ENCODE data around the gene HDAC4.
A peak's percentile ranks its signal among the peaks of the same experiment; 100 is the strongest.

Gene HDAC4

DNA sequence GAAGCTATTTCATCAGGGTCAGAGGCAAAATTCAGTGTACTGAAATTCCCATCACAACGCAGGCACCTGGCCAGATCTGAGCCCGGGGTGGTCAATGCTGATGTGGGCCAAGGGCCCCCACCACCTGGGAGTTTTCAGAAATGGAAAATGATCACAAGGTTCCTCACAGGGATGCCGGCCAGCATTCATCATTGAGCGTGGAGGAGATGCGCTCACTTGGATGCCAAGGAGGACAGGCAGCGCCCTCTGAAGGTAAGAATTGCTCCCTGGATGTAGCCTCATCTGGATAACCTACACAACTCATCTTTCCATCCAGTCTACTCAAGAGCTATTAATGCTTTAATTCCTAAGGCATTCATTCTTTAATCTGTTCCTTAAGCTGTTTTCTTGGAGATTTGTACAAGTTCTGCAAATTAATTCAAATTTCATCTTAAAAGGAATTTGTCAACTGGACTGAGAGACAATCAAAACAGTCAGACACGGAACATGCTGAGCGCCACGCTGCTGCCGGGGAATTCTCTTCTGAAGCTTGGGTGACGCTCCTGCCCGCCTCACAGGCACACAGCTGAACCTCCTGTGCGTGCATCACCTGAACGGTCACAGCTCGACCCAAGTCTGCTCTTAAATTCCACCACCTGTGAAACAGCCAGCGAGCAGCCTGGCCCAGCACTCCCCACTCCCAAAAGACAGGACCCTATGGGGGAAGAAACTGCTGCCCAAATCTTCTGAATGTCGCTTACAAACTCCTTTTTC lies 206.7 kb downstream of the HDAC4 start:
- DNase-seq: no peak

DNA sequence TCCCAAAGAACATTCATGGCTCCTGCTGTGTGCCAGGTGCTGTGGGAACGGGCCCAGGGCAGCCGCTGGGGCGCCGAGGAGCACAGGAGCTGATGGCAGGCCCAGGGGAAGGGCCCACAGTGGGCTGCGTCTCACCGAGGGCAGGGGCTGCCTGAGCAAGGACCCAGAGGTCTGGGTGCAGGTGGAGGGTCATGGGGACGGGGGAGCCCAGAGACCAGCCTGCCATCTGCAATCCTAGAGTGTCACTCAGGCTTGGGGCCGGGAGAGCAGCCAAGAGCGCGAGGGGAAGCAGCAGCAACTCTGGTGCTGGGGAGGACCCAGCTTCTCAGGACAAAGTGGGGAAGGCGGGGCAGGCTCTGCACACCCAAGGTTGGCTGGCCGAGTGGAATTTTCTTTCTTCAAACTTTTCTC lies 207.4 kb downstream of the HDAC4 start:
- DNase-seq: no peak

DNA sequence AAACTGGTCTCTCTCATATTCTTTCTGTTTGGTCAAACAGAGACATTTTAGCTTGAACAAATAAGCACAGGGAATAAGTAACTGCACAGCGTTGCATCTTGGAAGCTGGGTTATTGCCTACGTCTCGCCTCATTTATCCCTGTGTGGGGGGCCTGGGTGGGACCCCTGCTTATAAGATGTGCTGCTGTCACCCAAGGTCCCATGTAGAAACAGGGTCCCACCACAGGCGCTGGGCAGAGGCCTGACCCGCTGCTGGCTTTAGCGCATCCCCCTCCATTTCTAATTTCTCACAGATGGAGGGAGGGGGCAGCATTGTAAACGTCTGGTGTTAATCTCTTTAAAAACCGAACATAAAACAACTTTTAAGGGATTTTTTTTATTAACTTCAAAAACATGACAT lies 207.8 kb downstream of the HDAC4 start:
- DNase-seq: no peak

DNA sequence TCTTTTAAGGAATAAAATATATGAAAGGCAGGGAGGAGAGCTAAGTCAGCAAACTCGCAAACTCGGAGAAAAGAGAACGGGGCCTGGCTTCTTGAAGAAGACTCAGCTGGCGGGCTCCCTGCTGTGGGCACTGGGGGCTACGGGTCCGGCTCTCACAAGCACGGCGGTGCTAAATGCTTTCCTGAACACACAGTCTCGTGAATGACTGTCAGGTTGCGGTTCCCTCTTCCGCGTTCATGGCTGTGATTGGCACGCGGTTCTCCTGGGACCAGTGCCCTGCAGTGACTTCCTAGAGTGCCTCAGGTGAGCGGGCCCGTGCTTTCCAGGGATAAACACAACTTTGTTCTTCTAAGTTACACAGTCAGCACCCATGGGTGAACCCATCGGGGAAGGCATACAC lies 208.4 kb downstream of the HDAC4 start:
- DNase-seq: no peak

DNA sequence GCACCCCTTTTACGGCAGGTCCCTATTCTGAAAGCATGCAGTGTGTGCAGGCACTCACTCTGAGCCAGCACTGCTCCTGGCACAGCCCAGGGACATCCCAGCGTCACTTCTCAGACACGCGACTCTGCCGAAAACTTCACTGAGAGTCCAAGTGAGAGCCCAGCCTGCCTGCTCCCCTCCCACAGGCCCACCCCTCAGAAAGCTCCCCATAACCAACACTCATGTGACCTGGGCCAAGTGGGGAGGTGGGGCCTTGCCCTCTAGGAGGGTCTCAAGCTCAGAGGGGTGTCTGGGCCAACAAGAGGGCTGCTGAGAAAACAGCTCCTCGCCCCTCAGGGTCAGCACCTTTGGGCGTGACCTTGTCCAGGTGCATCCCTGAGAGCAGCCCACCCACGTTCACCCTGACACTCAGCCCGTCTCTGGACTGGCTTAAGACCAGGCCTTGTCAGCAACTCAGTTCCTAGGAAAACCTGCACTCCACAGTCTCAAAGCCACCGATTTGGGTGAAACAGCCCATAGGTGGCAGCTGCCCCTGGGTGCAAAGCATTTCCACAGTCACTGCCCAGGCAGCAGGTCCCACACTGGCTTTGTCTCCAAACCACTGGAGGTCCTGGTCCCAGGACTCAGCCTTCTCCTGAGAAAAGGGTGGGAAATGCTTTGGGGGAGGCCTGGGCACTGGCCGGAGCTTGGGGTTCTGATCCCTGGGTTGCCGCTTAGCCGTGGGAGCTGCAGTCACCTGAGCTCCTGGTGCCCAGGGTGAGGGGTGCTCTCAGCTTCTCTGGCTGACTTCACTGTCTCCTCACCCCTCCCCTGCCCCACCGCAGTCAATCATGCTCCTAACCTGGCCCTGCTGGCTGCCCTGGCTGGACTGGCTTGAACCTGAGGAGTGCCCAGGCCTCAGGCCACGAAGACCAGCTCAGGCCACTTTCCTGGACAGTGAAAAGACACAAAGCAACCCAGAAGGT lies 209.6 kb downstream of the HDAC4 start:
- DNase-seq: no peak

DNA sequence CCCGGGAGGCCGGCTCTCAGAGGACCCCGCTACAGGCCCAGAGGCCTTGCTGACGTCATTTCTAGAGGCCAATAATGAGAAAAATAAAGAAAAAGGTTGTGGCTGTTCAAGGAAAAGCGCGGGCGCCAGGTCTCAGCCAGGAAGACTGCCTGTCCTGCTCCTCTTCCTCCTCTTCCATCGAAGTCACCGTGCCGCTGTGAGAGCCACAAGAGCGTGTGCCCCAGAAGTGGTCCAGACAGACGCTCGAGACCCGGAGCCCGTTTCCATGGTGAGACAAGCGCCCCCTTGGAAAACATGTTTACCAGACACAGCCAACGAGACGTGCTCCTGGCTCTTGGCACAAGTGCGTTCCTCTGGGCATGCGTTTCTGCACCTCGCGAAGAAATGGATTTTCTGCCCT lies 210.5 kb downstream of the HDAC4 start:
- no peak for DNase-seq

DNA sequence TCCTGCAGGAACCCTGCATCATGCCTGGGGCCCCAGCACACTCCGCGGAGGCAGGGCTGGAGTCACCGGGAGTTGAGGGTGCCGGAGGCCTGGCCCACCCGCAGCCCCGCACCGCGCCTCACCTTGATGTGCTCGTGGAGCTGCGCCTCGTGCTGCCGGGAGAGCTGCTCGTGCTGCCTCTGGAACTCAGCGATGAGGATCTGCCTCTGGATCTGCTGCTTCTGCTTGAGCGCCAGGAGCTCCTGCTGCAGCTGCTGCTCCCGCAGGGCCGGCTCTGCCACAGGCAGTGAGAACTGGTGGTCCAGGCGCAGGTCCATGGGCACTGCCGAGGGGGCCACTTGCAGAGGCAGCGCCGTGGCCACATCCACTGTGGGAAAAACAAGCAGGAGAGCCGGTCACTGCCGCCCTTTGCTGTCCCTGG lies 211.1 kb downstream of the HDAC4 start:
- DNase-seq: no peak

DNA sequence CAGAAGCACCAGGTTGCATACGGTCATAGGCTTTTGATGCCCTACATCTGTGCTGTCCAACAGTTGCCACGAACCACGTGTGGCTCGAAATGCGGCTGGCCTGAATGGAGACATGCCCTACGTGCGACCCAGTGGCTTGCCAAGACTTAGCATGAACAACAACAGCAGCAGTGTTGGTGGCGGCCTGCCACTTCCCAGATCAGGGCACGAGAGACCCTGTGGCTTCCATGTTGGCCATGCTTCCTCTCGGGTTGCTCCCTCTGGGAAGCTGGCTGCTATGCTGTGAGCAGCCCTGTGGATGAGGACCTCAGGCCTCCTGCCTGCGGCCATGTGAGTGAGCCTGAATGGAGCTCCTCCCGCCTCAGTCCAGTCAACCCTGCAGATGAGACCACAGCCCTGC lies 212.3 kb downstream of the HDAC4 start:
- DNase-seq: no peak

DNA sequence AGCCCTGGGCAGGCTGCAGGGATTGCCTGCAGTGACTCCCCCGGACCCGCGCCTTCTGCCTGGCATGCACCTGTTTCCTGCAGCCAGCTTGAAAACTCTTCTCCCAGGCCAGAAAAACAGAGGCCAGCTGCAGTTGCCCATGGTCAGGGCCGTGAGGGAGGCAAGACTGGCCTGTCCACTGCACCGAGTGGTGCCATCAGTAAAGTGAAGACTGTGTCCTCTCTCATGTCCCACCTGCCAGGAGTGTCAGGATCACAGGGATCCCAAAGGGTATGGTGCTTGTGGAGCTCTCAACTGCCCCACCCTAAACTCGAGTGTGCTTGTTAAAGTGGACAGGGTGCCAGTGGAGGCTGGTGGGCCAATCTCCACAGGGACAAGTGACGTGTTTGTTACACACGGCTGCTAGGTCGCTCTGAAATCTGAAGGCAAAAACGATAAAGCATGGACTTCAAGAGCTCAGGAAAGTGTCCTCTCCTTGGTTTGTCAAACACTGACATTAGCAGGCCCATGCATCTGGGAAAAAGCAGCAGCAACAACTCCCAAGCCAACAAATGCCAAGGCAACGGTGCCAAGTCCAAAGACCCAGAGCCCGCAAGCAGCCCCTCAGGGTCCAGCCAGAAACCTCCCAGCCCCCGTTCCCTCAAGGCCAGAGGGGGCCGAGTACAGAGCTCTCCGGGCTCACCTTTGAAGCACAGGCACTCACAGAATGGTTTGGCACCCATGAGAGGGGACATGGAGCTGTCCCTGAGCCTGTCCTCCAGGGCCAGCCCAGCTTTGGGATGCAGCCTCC lies 213.2 kb downstream of the HDAC4 start:
- no peak for DNase-seq

DNA sequence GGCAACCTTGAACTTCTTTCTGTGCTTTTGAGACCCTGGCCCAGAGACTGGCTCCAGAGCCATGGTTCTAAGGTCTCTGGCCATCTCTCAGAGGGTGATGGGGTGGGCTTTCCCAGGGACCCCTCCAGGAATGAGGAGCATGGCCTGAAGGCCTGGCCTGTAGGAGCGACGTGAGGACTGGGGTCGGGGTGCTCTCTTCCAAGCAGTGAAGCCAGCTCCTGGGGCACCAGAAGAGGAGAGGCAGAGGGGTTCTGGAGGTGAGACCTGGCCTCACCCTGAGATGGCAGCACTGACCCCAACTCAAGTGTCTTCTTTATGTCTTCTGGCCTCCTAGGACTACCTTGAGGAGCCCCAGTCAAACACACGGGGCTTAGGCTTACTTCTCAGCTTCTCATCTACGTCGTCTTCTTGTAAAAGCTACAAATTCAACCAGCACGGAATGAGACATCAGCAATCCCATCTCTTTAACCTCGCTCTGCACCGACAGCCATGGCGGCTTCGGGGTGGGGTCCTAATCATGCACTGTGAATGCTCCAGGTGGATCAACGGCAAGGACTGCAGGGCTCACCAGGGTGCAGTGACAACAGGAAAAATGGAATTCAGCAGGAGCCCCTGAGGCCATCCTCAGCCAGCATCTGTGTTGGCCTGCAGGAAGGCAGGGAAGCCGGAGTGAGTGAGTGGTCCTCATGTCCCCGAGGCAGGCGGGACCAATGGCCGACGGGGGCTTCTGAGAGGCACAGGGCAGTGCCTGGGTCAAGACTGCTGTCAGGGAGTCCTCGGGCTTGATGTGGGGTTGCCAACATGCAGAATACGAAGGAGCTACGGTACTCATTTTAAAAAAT lies 214.1 kb downstream of the HDAC4 start:
- no peak for DNase-seq

DNA sequence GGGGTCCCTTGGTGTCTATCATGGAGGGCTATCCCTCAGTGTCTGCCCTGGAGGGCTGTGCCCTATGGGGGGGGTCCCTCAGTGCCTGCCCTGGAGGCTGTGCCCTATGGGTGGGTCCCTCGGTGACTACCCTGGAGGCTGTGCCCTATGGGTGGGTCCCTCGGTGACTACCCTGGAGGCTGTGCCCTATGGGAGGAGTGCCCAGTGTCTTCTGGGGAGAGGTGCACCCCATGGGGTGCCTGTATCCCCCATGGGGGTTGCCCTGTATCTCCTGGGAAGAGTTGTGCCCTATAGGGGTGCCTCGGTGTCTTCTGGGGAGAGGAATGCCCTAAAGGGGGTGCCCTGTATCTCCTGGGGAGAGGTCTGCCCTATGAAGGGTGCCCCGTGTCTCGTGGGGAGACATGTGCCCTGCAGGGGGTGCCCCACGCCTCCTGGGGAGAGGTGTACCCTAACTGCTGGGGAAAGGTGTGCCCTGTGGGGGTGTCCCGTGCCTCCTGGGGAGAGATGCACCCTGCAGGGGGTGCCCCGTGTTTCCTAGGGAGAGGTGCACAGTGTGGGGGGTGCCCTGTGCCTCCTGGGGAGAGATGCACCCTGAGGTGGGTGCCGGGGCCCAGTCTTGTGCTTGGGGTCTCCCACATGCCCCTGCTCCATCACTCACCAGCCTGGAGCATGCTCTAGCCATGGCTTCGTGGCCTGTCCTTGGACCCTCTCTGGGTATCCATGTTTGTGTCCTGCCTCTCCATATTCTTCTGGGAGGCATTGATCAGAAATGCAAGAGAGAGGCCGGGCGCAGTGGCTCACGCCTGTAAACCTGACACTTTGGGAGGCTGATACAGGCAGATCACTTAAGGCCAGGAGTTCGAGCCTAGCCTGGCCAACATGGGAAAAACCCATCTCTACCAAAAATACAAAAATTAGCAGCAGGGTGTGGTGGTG lies 215.6 kb downstream of the HDAC4 start:
- no peak for DNase-seq

DNA sequence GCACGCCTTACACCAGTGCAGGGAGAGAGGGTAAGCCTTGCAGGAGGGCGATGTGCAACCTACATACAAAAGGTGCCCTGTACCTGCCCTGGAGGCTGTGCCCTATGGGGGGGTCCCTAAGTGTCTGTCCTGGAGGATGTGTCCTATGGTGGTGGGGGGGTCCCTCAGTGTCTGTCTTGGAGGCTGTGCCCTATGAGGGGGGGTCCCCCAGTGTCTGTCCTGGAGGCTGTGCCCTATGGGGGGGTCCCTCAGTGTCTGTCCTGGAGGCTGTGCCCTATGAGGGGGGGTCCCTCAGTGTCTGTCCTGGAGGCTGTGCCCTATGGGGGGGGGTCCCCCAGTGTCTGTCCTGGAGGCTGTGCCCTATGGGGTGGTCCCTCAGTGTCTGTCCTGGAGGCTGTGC lies 216.6 kb downstream of the HDAC4 start:
- no peak for DNase-seq

DNA sequence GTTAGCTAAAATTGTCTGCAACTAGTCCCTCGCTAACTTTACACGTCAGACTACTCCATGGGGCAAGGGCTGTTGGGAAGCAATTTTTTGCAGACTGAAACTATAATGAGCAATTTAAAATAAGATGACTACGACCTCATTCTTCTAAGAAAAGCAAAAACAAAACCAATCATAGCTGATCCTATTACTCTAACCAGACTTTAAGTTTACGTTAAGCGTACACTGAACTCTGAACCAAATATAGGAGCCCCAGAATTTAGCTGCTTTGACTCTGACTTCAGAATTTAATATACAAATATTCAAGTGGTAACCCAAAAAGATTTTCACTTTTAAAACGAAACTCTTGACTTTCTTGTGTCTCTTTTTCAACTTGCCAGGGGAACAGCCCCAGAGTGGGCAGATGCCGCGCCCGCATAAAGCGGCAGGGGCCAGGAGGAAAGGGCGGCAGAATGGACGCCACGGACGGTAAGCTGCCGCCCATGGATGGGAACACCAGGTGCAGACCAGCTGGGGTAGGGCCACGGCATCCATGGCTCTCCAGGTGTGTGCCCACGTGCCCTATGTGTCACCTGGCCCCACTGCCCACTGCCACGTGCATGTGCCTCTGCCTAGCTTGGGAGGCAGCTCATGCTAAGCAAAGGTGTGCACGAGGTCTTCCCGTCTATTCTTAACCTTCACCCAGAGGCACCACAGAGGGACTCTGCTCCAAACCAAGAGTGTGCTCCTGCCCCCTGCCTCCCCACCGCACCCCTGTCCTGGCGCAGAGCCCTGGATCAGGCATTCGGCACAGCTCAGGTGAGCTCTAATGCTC lies 217.6 kb downstream of the HDAC4 start:
- no peak for DNase-seq

DNA sequence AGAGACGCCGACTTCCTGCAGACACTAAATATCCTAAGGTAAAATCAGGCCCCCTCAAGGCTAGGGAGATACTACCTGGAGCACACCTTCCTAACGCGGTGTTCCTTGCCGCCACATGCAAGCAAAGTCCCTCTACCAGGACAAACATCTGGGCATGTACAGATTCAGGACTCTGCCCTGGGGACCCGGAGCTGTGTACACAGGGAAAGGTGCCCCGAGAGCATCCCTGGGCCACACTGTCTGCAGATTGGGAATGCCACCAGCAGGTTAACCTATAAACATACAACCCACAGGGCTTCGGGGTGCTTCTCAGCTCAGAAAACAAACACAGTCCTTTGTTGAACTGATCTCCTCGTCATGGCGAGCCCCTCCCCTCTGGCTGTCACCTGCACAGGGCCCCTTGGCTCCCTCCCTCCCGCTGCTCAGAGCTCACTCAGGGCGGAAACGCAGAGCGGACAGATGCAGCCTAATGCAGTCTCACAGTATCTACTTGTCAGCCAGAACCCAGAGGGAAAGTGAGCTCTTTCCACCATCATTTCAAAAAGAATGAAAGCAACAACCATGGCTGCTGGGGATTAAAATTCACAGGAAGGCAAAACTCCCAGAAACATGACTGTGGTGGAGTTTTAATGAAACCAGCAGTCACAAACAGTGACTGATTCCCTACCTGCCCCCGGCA lies 218.8 kb downstream of the HDAC4 start:
- DNase-seq: peak; percentile 77

DNA sequence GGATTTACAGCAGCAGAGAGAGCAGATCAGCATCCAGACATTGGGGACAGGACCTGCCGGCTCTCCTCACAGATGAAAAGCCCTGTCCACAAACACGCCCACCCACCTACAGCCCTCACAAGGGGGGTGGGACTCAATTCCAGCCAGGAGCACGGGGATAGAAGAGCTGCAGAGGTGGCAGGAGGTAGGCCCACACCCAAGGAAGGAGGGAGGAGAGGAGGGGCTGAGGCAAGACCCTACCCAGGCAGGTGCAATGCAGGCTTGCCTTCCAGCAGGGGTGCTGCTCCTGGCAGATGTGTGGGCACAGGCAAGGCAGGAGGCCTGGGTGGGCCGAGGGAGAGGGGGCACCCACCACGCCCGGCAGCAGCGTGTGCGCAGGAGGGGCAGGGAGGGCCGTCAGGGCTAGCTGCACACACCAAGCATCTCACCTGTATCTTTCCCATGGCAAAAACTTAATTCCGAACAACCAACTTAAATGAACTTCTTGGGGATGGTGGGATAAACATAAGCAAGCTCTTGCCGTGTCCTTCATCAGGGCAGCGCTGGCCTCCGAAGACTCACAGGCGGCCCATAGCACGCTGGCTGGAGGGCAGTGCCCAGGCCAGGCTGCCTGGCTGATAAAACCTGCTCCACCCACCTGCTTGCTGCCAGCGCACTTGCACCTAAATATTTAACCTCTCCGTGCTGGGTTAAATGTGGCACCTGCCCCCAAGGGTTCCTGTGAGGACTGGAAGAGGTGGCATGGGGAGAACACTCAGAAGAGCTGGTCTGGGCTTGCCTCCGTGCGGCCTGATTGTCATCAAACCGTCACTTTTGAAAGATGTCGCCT lies 219.5 kb downstream of the HDAC4 start:
- peak; percentile 83 for DNase-seq

DNA sequence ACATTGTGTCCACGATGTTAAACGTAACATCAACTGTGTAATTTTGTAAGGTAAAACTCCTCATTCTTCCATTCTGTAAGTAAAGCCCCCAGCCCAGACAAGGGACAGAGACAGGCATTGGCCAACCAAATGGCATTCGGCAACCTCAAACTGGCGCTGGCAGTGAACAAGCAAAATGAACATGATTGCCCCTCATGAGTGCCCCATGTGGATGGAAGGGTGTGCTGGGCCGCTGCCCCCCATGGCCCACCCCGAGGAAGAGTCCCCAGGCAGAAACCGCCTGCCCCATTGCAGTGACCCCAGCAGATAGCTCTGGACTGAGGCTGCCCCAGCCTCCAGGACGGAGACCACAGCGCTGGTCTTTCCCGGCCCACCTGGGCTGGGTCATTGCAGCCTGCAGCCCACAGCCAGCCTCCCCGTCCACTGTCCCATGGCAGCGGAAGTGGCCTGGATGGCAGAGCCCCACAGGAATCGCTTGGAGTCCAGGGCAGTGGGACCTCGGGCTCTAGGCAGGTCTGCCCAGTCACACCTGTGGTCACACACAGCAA lies 220.2 kb downstream of the HDAC4 start:
- DNase-seq: no peak

DNA sequence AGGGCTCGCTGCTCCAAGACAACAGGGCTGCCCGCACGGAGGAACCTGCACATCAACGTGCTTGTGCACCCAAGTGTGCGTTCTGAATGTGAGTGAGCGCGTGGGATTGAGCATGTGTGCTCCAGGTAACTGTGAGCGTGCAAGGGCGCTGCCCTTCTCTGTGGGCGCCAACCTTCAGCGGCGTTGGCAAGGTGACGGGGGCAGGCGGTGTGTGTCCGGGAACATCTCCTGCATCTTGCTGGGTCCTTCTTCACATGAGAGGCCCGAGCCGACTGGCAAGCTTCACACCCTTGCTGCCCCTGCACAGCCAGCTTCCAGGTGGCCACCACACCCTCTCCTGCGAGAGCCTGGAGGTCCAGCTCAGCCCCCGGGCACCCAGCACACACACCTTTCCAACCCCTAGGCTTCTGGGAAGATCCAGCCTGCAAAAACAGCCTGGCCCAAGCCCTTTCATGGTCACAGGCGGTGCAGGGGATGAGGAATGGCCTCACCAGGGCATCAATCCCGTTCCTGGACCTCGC lies 220.9 kb downstream of the HDAC4 start:
- DNase-seq: no peak

DNA sequence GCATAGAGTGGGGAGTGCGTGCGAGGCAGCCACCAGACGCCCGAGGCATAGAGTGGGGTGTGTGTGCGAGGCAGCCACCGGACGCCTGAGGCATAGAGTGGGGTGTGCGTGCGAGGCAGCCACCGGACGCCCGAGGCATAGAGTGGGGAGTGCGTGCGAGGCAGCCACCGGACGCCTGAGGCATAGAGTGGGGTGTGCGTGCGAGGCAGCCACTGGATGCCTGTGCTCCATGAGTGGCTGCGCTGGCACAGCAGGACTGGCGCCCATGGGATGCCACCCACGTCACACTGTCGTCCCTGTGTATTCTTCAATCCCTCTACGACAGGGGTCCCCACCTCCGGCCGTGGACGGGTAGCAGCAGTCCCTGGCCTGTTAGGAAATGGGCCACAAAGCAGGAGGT lies 221.9 kb downstream of the HDAC4 start:
- DNase-seq: no peak
